OCI-LY3 (cell line): ENCODE data around the gene GAB2.

Experiments used
- CTCF ChIP-seq: fragments of 200-600, 300-600 bp; sonication (generic); IDR thresholded peaks from 2 replicates; pipeline ENCODE4 v1.5.1; 2014; ENCODE audit warnings: antibody characterized with exemption, low read length, low read depth
- EZH2phosphoT487 ChIP-seq: fragments of 200-600 bp; shearing (Covaris generic); IDR thresholded peaks from 2 replicates; pipeline ENCODE4 v1.6.1; 2018; ENCODE audit warnings: antibody characterized with exemption, mixed run types, low read depth

GRCh38 chr11:78344676-78345075 lies 72.9 kb downstream of the GAB2 start:
- TF ChIP-seq CTCF: no peak
- no peak for TF ChIP-seq EZH2phosphoT487
